GM23338 (cell line): Measurements from ENCODE around the gene CELF4. TPM values are rescaled to one million over a fixed set of nuclear protein-coding genes. Genes with fewer than 3 reads are reported as not detected.

Source experiments
- ATAC-seq: fragments of 200-7000 bp; cut with Tn5 transposase; 3 replicates; pipeline ENCODE4 v1.9.1; 2020
- DNase-seq: peaks from one replicate; pipeline ENCODE4 v3.0.0-alpha.2; 2015; ENCODE audit warnings: low spot score
- H2AFZ ChIP-seq: fragments of 200-600 bp; sonication (generic); 2 replicates; pipeline ENCODE4 v1.8.0; 2016; ENCODE audit warnings: antibody characterized with exemption, mild to moderate bottlenecking, moderate library complexity
- H3F3A ChIP-seq: fragments of 200-600 bp; sonication (generic); replicated peaks from 2 replicates; pipeline ENCODE4 v1.8.0; 2017; ENCODE audit warnings: antibody characterized with exemption, mixed run types, low read depth
- H3K27ac ChIP-seq: fragments of 200-600 bp; sonication (generic); 2 replicates; pipeline ENCODE4 v1.6.1; 2016; ENCODE audit warnings: low read depth
- H3K27me3 ChIP-seq: fragments of 200-600 bp; sonication (generic); 2 replicates; pipeline ENCODE4 v1.8.0; 2016; ENCODE audit warnings: mild to moderate bottlenecking, mixed run types, moderate library complexity; ENCODE audit not compliant: insufficient read depth
- H3K36me3 ChIP-seq: fragments of 200-600 bp; sonication (generic); 2 replicates; pipeline ENCODE4 v1.8.0; 2016; ENCODE audit warnings: mild to moderate bottlenecking; ENCODE audit not compliant: insufficient read depth
- H3K4me1 ChIP-seq: fragments of 200-600 bp; sonication (generic); 2 replicates; pipeline ENCODE4 v1.8.0; 2016; ENCODE audit warnings: mild to moderate bottlenecking, moderate library complexity; ENCODE audit not compliant: insufficient read depth
- H3K4me2 ChIP-seq: fragments of 200-600 bp; sonication (generic); 2 replicates; pipeline ENCODE4 v1.7.1; 2017; ENCODE audit warnings: mixed run types
- H3K4me3 ChIP-seq: fragments of 200-600 bp; sonication (generic); 2 replicates; pipeline ENCODE4 v1.6.1; 2016; ENCODE audit warnings: mixed run types
- H3K79me2 ChIP-seq: fragments of 200-600 bp; sonication (generic); replicated peaks from 2 replicates; pipeline ENCODE4 v1.8.0; 2017; ENCODE audit warnings: mild to moderate bottlenecking; ENCODE audit not compliant: insufficient read depth
- H3K9me2 ChIP-seq: fragments of 200-600 bp; sonication (generic); 2 replicates; pipeline ENCODE4 v1.8.0; 2017; ENCODE audit not compliant: insufficient read depth
- H4K20me1 ChIP-seq: fragments of 200-600 bp; sonication (generic); replicated peaks from 2 replicates; pipeline ENCODE4 v1.8.0; 2017; ENCODE audit warnings: mild to moderate bottlenecking; ENCODE audit not compliant: insufficient read depth
- H3K27ac Mint-ChIP-seq: 2 replicates; pipeline ENCODE4 v1.8.0; 2020; ENCODE audit warnings: inconsistent platforms, mild to moderate bottlenecking, moderate library complexity, mixed read lengths
- H3K27me3 Mint-ChIP-seq: 3 replicates; pipeline ENCODE4 v1.8.0; 2022; ENCODE audit warnings: low read depth, mild to moderate bottlenecking, moderate library complexity, mixed read lengths, inconsistent platforms; ENCODE audit not compliant: insufficient read depth, poor library complexity
- H3K36me3 Mint-ChIP-seq: 3 replicates; pipeline ENCODE4 v1.8.0; 2021; ENCODE audit warnings: low read depth, mild to moderate bottlenecking, inconsistent platforms, moderate library complexity, mixed read lengths
- H3K4me1 Mint-ChIP-seq: 3 replicates; pipeline ENCODE4 v1.8.0; 2020; ENCODE audit warnings: mild to moderate bottlenecking, inconsistent platforms, mixed read lengths
- H3K4me3 Mint-ChIP-seq: 3 replicates; pipeline ENCODE4 v1.8.0; 2021; ENCODE audit warnings: moderate library complexity, mild to moderate bottlenecking, inconsistent platforms, mixed read lengths
- H3K9me3 Mint-ChIP-seq: 3 replicates; pipeline ENCODE4 v1.8.0; 2020; ENCODE audit warnings: moderate library complexity, mild to moderate bottlenecking, inconsistent platforms, mixed read lengths
- CREB1 ChIP-seq: fragments of 250-450 bp; sonication (Bioruptor Pico); IDR thresholded peaks from 2 replicates; pipeline ENCODE4 v1.5.0; 2020; ENCODE audit warnings: low read depth, mild to moderate bottlenecking, moderate library complexity
- POLR2AphosphoS5 ChIP-seq: IDR thresholded peaks from 2 replicates; pipeline ENCODE4 v1.6.1; 2016; ENCODE audit warnings: antibody characterized with exemption, low read depth
- STAT1 ChIP-seq: IDR thresholded peaks from one replicate; pipeline ENCODE4 v1.6.1; 2016; ENCODE audit warnings: antibody characterized with exemption; ENCODE audit not compliant: unreplicated experiment
- ZNF331 ChIP-seq: fragments of 250-450 bp; sonication (Bioruptor Pico); IDR thresholded peaks from 2 replicates; pipeline ENCODE4 v1.5.0; 2020; ENCODE audit warnings: low read depth, mild to moderate bottlenecking, moderate library complexity
- polyA plus RNA-seq: library from polyadenylated mRNA; unstranded; fragments of >200 nt; fragmentation: Nextera tagmentation; extraction: Ambion mirVana; gene quantifications from 2 replicates; pipeline ENCODE4 v1.2.1, GENCODE V29; 2016
- total RNA-seq: library from RNA; depleted of rRNA; stranded (reverse); fragments of >200 nt; shearing (Covaris generic); gene quantifications from 2 replicates; pipeline ENCODE4 v1.2.3, GENCODE V29; 2014
- TF ChIP-seq, protein P1 (sequence below): IDR thresholded peaks from 2 replicates; pipeline ENCODE4 v1.6.1; 2016; ENCODE audit warnings: antibody characterized with exemption
- TF ChIP-seq, protein P2 (sequence below), 2 experiments: fragments of 200-600 bp in 1 of 2; sonication (generic) in 1 of 2; conservative IDR thresholded peaks; 2 replicates each; pipeline versions ENCODE4 v1.5.1 to v1.6.1; 2016 to 2017; ENCODE audit warnings: antibody characterized with exemption in 2 of 2, low read depth in 2 of 2, mild to moderate bottlenecking in 2 of 2, moderate library complexity in 1 of 2

CELF4 gene
- total and polyA plus RNA-seq, 2 experiments from 2014 or later: 2.6 to 6.7 TPM

DNA sequence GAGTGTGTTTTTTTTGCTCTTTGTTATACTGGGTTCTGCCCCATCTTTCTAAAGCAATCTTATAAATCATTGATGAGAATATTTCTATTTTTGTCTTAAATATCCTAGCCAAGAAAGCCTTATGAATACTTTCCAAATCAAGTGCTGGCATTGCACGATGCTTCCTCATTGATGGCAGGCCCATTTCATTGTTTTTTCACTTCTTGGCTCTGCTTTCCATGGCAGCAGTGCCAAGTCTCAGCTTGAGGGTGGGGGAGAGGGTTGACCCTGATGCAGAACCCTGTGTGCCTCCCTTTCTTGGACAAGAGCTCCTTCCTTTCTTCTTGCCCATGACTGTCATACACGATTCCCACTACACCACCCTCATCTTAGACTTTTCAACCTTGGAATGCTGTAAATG lies 16.7 kb upstream of the CELF4 start:
- Histone ChIP-seq H3K4me2 (no peak overlapping the region), H3K9me2 (peaks cover 16% of the 10 kb centered on the region; the same call in 1 of the 2 replicates), H3K79me2 (no peaks in the 10 kb centered on the region), H3K27me3 (0 out of 2 replicates have a peak, but pooled peaks cover 4% of the 10 kb centered on the region), H3K4me1 (peaks cover 37% of the 10 kb centered on the region), H4K20me1 (no peaks in the 10 kb centered on the region), H3K27ac (no peak overlapping the region), H3K4me3 (no peak overlapping the region), H3F3A (no peaks in the 10 kb centered on the region), H2AFZ (no peak overlapping the region), H3K36me3 (no peaks in the 10 kb centered on the region)
- H3K4me3 Mint-ChIP-seq: no peak overlapping the region
- TF ChIP-seq STAT1 (no peak), CREB1 (CRISPR knock-in tag) (no peak), POLR2AphosphoS5 (no peak), ZNF331 (CRISPR knock-in tag) (no peak)
- TF ChIP-seq, protein P1, sequence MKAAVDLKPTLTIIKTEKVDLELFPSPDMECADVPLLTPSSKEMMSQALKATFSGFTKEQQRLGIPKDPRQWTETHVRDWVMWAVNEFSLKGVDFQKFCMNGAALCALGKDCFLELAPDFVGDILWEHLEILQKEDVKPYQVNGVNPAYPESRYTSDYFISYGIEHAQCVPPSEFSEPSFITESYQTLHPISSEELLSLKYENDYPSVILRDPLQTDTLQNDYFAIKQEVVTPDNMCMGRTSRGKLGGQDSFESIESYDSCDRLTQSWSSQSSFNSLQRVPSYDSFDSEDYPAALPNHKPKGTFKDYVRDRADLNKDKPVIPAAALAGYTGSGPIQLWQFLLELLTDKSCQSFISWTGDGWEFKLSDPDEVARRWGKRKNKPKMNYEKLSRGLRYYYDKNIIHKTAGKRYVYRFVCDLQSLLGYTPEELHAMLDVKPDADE: no peak
- TF ChIP-seq, protein P2, sequence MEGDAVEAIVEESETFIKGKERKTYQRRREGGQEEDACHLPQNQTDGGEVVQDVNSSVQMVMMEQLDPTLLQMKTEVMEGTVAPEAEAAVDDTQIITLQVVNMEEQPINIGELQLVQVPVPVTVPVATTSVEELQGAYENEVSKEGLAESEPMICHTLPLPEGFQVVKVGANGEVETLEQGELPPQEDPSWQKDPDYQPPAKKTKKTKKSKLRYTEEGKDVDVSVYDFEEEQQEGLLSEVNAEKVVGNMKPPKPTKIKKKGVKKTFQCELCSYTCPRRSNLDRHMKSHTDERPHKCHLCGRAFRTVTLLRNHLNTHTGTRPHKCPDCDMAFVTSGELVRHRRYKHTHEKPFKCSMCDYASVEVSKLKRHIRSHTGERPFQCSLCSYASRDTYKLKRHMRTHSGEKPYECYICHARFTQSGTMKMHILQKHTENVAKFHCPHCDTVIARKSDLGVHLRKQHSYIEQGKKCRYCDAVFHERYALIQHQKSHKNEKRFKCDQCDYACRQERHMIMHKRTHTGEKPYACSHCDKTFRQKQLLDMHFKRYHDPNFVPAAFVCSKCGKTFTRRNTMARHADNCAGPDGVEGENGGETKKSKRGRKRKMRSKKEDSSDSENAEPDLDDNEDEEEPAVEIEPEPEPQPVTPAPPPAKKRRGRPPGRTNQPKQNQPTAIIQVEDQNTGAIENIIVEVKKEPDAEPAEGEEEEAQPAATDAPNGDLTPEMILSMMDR (conservative IDR thresholded peaks at IDR 0.05; ENCODE audit: low read depth in 2 of 2): no peak
- H3K27ac Mint-ChIP-seq: no peak overlapping the region
- peaks cover 49% of the 10 kb centered on the region for H3K4me1 Mint-ChIP-seq
- H3K36me3 Mint-ChIP-seq: no peaks in the 10 kb centered on the region
- H3K9me3 Mint-ChIP-seq: peaks cover 4% of the 10 kb centered on the region; the same call in 2 of the 3 replicates
- DNase-seq: no peak
- ATAC-seq: no peak
- H3K27me3 Mint-ChIP-seq: peaks cover 6% of the 10 kb centered on the region

DNA sequence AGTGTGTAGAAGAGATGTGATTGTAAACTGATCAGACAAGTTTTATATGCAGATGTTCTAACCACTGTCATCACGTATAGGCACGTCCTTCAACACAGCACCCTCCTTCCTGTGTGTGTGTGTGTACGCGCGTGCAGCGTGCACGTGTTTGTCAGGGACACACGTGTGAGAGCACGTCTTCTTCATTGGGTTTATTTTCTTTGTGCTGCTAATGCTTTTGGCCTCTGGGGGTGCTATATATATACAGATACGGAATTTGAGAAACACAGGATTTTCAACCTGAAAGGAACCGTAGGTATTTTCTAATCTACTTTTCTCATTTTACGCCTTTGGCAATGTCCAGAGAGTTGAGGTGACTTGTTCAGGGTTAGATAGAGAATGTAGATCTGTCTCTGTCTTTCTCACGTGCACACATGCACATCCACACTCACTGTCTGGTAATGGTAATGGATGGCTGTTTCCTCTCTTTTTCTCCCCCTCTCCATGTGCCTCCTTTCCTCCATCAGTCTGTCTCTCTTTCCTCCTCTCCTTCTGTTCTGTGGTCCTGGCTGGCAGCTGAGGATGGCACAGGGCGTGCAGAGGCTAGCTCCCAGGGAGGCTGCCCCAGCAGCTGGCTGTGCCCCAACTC lies 13.4 kb upstream of the CELF4 start:
- TF ChIP-seq, protein P2 (conservative IDR thresholded peaks at IDR 0.05; ENCODE audit: low read depth in 2 of 2): peak; percentile 36 to 57; a peak in 3 of 4 replicates
- no peak for TF ChIP-seq STAT1
- H3K4me1 ChIP-seq: peaks cover 45% of the 10 kb centered on the region
- Mint-ChIP-seq H3K4me1 (peaks cover 51% of the 10 kb centered on the region), H3K27ac (no peak overlapping the region), H3K27me3 (peaks cover 20% of the 10 kb centered on the region), H3K4me3 (no peak overlapping the region), H3K36me3 (no peaks in the 10 kb centered on the region), H3K9me3 (peaks cover 4% of the 10 kb centered on the region; the same call in 2 of the 3 replicates)
- H3F3A ChIP-seq: no peaks in the 10 kb centered on the region
- no peaks in the 10 kb centered on the region for H4K20me1 ChIP-seq
- no peaks in the 10 kb centered on the region for H3K36me3 ChIP-seq
- H3K4me3 ChIP-seq: no peak overlapping the region
- DNase-seq (peak; percentile 47), ATAC-seq (no peak)
- no peak overlapping the region for H3K27ac ChIP-seq
- peak overlapping the region; percentile 90 for H2AFZ ChIP-seq
- H3K9me2 ChIP-seq: peaks cover 12% of the 10 kb centered on the region; the same call in 1 of the 2 replicates
- peak overlapping the region; percentile 75 for H3K4me2 ChIP-seq
- H3K27me3 ChIP-seq: 0 out of 2 replicates have a peak, but pooled peaks cover 4% of the 10 kb centered on the region
- H3K79me2 ChIP-seq: no peaks in the 10 kb centered on the region
